Ovary (tissue), 3 donors: Measurements from ENCODE around the gene CRISPLD2.

ENCODE experiments used
- CTCF ChIP-seq, 3 donors: fragments of 450-650 bp in 2 of 3; fragments of 200-600 bp in 1 of 3; IDR thresholded peaks; one replicate each; pipeline versions ENCODE4 v1.5.1 to v1.8.0; 2016 to 2022; ENCODE audit warnings: antibody characterized with exemption in 3 of 3, mild to moderate bottlenecking in 1 of 3
- POLR2A ChIP-seq: fragments of 450-650 bp; IDR thresholded peaks from one replicate; pipeline ENCODE4 v1.6.1; 2017; ENCODE audit warnings: antibody characterized with exemption, mild to moderate bottlenecking, moderate library complexity
- donor health status: DM: no; HTN: no; CAD: no.

GRCh38 chr16:84916178-84916577, 96.4 kb downstream of the CRISPLD2 start:
- TF ChIP-seq CTCF (IDR thresholded peaks at IDR 0.05) = no peak
- no peak for TF ChIP-seq POLR2A
